ENCODE data around the gene APRT.

GRCh38 chr16:88813269-88814143, 1.8 kb upstream of the APRT start:
- TF ChIP-seq GATA2 (IDR thresholded peaks at IDR 0.05; ENCODE audit: low read depth, low read length) (no peak), GATA3 (IDR thresholded peaks at IDR 0.05; ENCODE audit: low read depth, low read length) (no peak)

Data from SH-SY5Y (cell line).